Measurements from ENCODE around the gene ADPRM. TPM values are rescaled to one million over a fixed set of nuclear protein-coding genes. Genes with fewer than 3 reads are reported as not detected.

The ADPRM gene
- total and polyA plus RNA-seq, 2 donors (not counting 3 experiments of a cell fraction or from before 2014, with no cell fraction given): 7.4 to 7.6 TPM

DNA sequence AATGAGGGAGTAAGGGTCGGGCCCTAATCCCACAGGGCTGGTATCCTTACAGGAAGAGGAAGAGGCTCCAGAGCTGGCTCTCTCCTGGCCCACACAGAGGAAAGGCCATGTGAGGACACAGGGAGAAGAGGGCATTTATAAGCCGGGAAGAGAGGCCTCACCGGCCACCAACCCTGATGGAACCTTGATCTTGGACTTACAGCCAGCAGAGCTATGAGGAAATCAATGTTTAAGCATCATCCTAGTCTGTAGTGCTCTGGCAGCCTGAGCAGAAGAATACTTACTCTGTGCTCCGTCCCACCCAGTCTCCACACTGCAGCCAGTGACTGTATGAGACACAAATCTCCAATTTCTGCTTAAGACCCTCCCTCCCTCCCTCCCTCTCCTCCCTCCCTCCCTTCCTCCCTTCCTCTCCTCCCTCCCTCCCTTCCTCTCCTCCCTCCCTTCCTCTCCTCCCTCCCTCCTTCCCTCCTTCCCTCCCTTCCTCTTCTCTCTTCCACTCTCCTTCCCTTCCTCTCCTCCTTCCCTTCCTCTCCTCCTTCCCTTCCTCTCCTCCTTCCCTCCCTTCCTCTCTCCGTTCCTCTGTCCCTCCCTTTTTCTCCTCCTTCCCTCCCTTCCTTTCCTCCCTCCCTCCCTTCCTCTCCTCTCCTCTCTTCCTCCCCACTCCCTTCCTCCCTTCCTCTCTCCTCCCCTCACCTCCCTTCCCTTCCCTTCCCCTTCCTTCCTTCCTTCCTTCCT is 41.3 kb downstream of the ADPRM start:
- no peaks in the 10 kb centered on the region for H3K9me3 ChIP-seq (replicated peaks; ENCODE audit: control insufficient read depth, insufficient read depth, low read length)
- intact Hi-C loops (cut with micrococcal nuclease) (loop anchor here (10.0 kb wide), 1 partner anchor 1246 kb away; no protein-coding TSS in a partner anchor), dilution Hi-C loops (cut with MboI; ENCODE audit: extremely low pct_ligation_motif_present, low sequenced_read_pairs) (no loop called here)
- H3K9me1 ChIP-seq (replicated peaks; ENCODE audit: control insufficient read depth, extremely low read depth, insufficient read depth, low read length): no peaks in the 10 kb centered on the region
- no peak for FAIRE-seq
- no peak overlapping the region for H3K4me3 ChIP-seq (replicated peaks in 1 of 3; ENCODE audit: insufficient read depth in 1 of 3, low read depth in 1 of 3, low read length in 3 of 3)
- H3K79me2 ChIP-seq (ENCODE audit: control insufficient read depth, insufficient read depth, low read length): no peaks in the 10 kb centered on the region
- POLR2A ChIA-PET: no interaction called here
- H4K20me1 ChIP-seq (replicated peaks; ENCODE audit: control insufficient read depth, extremely low read depth, insufficient read depth, low read length): no peaks in the 10 kb centered on the region
- peaks cover 0 to 1% of the 10 kb centered on the region in 2 experiments for H3K27me3 ChIP-seq (ENCODE audit: control insufficient read depth in 2 of 2, insufficient read depth in 2 of 2, low read length in 2 of 2)
- H3K4me1 ChIP-seq (ENCODE audit: control insufficient read depth, extremely low read depth, insufficient read depth, low read length): no peaks in the 10 kb centered on the region
- no peak overlapping the region for H3K27ac ChIP-seq (ENCODE audit: insufficient read depth, low read depth, low read length)
- H3K9ac ChIP-seq (replicated peaks; ENCODE audit: extremely low read depth, insufficient read depth, low read length): no peak overlapping the region
- no peak overlapping the region for H2AFZ ChIP-seq (ENCODE audit: low read depth, low read length)
- BruUV-seq (replicated peaks): no TSS peak
- no peak overlapping the region for H3K4me2 ChIP-seq (ENCODE audit: insufficient read depth, low read length)
- no peaks in the 10 kb centered on the region for H3K36me3 ChIP-seq (ENCODE audit: control insufficient read depth in 2 of 2, extremely low read depth in 1 of 2, insufficient read depth in 2 of 2, low read length in 2 of 2)
- CTCF ChIA-PET: interaction anchor here (1.6 to 2.1 kb wide), 2 partner anchors 92 to 1248 kb away, joined by 3 to 13 read pairs; no protein-coding TSS in a partner anchor
- TF ChIP-seq FOS (IDR thresholded peaks at IDR 0.05; ENCODE audit: borderline replicate concordance, insufficient read depth, low read length): no peak
- TF ChIP-seq, protein P1, sequence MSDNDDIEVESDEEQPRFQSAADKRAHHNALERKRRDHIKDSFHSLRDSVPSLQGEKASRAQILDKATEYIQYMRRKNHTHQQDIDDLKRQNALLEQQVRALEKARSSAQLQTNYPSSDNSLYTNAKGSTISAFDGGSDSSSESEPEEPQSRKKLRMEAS (IDR thresholded peaks at IDR 0.05; ENCODE audit: insufficient read depth, insufficient read length): no peak
- TF ChIP-seq EZH2 (IDR thresholded peaks at IDR 0.05; ENCODE audit: borderline replicate concordance, low read depth, low read length, severe bottlenecking): no peak
- TF ChIP-seq POLR2A (IDR thresholded peaks at IDR 0.05; ENCODE audit: low read depth, low read length): no peak
- no peak for TF ChIP-seq MYC (IDR thresholded peaks at IDR 0.05; ENCODE audit: low read depth, low read length)
- no peak for TF ChIP-seq GATA2 (IDR thresholded peaks at IDR 0.05; ENCODE audit: insufficient read depth, insufficient read length, low read depth, low read length)
- TF ChIP-seq, protein P2, sequence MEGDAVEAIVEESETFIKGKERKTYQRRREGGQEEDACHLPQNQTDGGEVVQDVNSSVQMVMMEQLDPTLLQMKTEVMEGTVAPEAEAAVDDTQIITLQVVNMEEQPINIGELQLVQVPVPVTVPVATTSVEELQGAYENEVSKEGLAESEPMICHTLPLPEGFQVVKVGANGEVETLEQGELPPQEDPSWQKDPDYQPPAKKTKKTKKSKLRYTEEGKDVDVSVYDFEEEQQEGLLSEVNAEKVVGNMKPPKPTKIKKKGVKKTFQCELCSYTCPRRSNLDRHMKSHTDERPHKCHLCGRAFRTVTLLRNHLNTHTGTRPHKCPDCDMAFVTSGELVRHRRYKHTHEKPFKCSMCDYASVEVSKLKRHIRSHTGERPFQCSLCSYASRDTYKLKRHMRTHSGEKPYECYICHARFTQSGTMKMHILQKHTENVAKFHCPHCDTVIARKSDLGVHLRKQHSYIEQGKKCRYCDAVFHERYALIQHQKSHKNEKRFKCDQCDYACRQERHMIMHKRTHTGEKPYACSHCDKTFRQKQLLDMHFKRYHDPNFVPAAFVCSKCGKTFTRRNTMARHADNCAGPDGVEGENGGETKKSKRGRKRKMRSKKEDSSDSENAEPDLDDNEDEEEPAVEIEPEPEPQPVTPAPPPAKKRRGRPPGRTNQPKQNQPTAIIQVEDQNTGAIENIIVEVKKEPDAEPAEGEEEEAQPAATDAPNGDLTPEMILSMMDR (IDR thresholded peaks at IDR 0.05; ENCODE audit: extremely low read depth in 1 of 2, insufficient read depth in 1 of 2, low read depth in 1 of 2, low read length in 2 of 2): no peak
- TF ChIP-seq POLR2AphosphoS5 (IDR thresholded peaks at IDR 0.05; ENCODE audit: insufficient read depth, low read depth, low read length): no peak
- TF ChIP-seq JUN (IDR thresholded peaks at IDR 0.05; ENCODE audit: borderline replicate concordance, insufficient read depth, insufficient read length, low read depth): no peak
- DNase-seq (ENCODE audit: low read depth, low spot score): no peak

Data from endothelial cell of umbilical vein (primary cell).